Measurements from ENCODE around the gene FMN2. TPM values are rescaled to one million over a fixed set of nuclear protein-coding genes. Genes with fewer than 3 reads are reported as not detected.

The FMN2 gene
- total RNA-seq, 2 experiments from 2014 or later = not detected

- CTCF ChIA-PET = no interaction called here
- no peak overlapping the region for H3K4me3 Mint-ChIP-seq
- intact Hi-C loops (cut with micrococcal nuclease) = no loop called here
- no peak overlapping the region for H3K27ac Mint-ChIP-seq
- H3K27me3 Mint-ChIP-seq = peaks cover 7% of the 10 kb centered on the region
- H3K4me1 Mint-ChIP-seq (ENCODE audit: low read depth) = no peaks in the 10 kb centered on the region
- POLR2A ChIA-PET = no interaction called here
- H3K9me3 Mint-ChIP-seq = no peaks in the 10 kb centered on the region
- H3K36me3 Mint-ChIP-seq = no peaks in the 10 kb centered on the region
- no peak for DNase-seq
Observed at GRCh38 chr1:240084749-240085148, 6.9 kb upstream of the FMN2 start.

DNA sequence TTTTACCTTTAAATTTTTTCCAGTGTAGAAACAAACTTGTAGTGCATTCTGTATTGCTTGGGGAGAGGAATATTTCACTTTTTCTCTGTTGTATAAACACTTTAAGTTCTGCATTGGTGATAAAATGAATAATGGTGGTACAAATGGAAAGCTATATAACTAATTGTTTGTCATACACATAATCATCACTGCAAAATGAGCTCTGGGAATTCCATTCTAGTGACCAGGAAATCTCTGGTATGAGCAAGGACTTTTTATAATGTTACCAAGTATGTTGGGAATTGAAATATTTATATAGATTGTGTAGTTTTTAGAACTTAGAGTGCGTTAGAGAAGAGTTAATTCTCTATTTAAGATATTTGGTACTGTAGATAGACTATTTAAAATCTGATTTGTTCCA lies 5.0 kb upstream of the FMN2 start:
- no peak for DNase-seq
- Mint-ChIP-seq H3K36me3 (no peaks in the 10 kb centered on the region), H3K9me3 (no peaks in the 10 kb centered on the region), H3K4me3 (no peak overlapping the region), H3K27me3 (peaks cover 14% of the 10 kb centered on the region), H3K4me1 (ENCODE audit: low read depth) (peaks cover 4% of the 10 kb centered on the region), H3K27ac (no peak overlapping the region)
- CTCF ChIA-PET = no interaction called here
- POLR2A ChIA-PET = no interaction called here
- intact Hi-C loops (cut with micrococcal nuclease) = no loop called here

GRCh38 chr1:240090014-240090413 lies 1.7 kb upstream of the FMN2 start:
- intact Hi-C loops (cut with micrococcal nuclease) = no loop called here
- Mint-ChIP-seq H3K9me3 (no peaks in the 10 kb centered on the region), H3K27ac (no peak overlapping the region), H3K27me3 (peaks cover 22% of the 10 kb centered on the region), H3K36me3 (no peaks in the 10 kb centered on the region), H3K4me3 (no peak overlapping the region), H3K4me1 (ENCODE audit: low read depth) (peaks cover 6% of the 10 kb centered on the region)
- no peak for DNase-seq
- CTCF ChIA-PET = no interaction called here
- POLR2A ChIA-PET = no interaction called here

DNA sequence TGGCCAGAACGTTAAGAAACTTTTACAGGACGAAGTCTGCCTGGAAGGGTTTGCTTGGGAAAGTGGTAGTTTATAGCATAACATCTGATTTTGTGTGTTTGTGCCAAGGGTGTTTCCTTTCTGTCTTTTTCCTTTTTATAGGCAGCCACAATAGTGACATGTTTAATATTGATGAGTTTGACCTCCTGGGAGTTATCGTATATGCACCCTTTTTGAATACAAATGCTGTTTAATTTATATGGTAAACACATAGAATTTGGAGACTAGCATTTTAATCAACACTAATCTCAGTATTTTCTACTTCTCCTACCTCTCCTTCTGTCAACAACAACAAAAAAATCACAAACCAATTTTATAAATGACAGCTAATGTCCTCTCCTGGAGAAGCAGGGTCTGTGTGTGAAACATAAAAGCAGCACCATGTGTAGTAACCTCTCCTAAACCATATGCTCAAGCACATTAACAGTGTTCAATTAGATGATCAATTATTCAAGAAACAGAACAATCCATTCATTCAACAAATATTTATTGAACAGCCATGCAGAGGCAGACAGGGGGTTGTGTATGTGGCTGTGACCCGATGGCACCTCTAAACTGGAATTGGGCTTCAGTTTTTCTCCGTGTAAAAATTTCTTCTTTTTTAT lies 604 bp upstream of the FMN2 start:
- intact Hi-C loops (cut with micrococcal nuclease) = no loop called here
- Mint-ChIP-seq H3K9me3 (no peaks in the 10 kb centered on the region), H3K27me3 (peaks cover 22% of the 10 kb centered on the region), H3K36me3 (no peaks in the 10 kb centered on the region), H3K27ac (no peak overlapping the region), H3K4me1 (ENCODE audit: low read depth) (peaks cover 6% of the 10 kb centered on the region), H3K4me3 (no peak overlapping the region)
- ChIA-PET POLR2A (no interaction called here), CTCF (no interaction called here)
- no peak for DNase-seq

DNA sequence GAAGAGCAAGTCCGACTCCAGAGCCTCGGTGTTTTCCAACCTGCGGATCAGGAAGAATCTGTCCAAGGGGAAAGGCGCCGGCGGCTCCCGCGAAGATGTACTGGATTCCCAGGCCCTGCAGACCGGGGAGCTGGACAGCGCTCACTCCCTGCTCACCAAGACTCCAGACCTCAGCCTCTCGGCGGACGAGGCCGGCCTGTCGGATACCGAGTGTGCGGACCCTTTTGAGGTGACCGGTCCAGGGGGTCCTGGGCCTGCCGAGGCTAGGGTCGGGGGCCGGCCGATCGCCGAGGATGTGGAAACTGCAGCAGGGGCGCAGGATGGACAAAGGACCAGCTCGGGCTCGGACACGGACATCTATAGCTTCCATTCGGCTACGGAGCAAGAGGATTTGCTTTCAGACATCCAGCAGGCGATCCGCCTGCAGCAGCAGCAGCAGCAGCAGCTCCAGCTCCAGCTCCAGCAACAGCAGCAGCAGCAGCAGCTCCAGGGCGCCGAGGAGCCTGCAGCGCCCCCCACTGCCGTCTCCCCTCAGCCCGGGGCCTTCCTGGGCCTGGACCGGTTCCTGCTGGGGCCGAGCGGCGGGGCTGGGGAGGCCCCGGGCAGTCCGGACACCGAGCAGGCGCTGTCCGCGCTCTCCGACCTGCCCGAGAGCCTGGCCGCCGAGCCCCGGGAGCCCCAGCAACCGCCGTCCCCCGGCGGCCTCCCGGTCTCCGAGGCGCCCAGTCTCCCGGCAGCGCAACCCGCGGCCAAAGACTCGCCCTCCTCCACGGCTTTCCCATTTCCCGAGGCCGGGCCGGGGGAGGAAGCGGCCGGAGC lies 827 bp downstream of the FMN2 start:
- DNase-seq = no peak
- Mint-ChIP-seq H3K27me3 (peaks cover 22% of the 10 kb centered on the region), H3K4me3 (no peak overlapping the region), H3K27ac (no peak overlapping the region), H3K9me3 (no peaks in the 10 kb centered on the region), H3K36me3 (no peaks in the 10 kb centered on the region), H3K4me1 (ENCODE audit: low read depth) (peaks cover 6% of the 10 kb centered on the region)
- intact Hi-C loops (cut with micrococcal nuclease) = no loop called here
- ChIA-PET CTCF (no interaction called here), POLR2A (no interaction called here)

- H3K4me1 Mint-ChIP-seq (ENCODE audit: low read depth) = peaks cover 6% of the 10 kb centered on the region
- DNase-seq = no peak
- no peak overlapping the region for H3K27ac Mint-ChIP-seq
- intact Hi-C loops (cut with micrococcal nuclease) = no loop called here
- ChIA-PET CTCF (no interaction called here), POLR2A (no interaction called here)
- peaks cover 20% of the 10 kb centered on the region for H3K27me3 Mint-ChIP-seq
- no peaks in the 10 kb centered on the region for H3K9me3 Mint-ChIP-seq
- H3K36me3 Mint-ChIP-seq = no peaks in the 10 kb centered on the region
- H3K4me3 Mint-ChIP-seq = no peak overlapping the region
Observed at GRCh38 chr1:240093120-240093961, 1.7 kb downstream of the FMN2 start.

GRCh38 chr1:240094041-240094722 lies 2.5 kb downstream of the FMN2 start:
- Mint-ChIP-seq H3K36me3 (no peaks in the 10 kb centered on the region), H3K27ac (no peak overlapping the region), H3K4me3 (no peak overlapping the region), H3K27me3 (peaks cover 20% of the 10 kb centered on the region), H3K4me1 (ENCODE audit: low read depth) (peaks cover 6% of the 10 kb centered on the region), H3K9me3 (no peaks in the 10 kb centered on the region)
- ChIA-PET CTCF (no interaction called here), POLR2A (no interaction called here)
- intact Hi-C loops (cut with micrococcal nuclease) = no loop called here
- no peak for DNase-seq

DNA sequence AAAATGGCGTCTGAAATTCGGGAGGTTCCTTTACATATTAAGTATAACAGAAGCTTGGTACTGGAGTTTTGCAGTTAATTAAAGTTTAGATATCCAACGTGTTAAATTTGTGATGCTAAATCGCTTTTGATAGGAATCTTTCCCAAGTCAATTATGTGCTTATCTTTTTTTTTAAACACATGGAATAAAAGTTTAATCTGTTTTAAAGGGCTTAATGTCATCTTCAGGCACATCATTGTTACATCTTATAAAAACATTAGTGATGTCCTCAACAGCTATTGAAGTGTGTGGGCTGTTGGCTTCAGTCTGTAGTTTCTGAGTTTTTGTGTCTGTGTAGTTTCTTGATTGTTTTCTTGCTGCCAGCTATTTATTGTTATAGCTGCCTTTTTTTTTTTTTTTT lies 5.3 kb downstream of the FMN2 start:
- no peaks in the 10 kb centered on the region for H3K36me3 Mint-ChIP-seq
- POLR2A ChIA-PET = no interaction called here
- H3K27me3 Mint-ChIP-seq = peaks cover 13% of the 10 kb centered on the region
- H3K4me1 Mint-ChIP-seq (ENCODE audit: low read depth) = peaks cover 2% of the 10 kb centered on the region
- CTCF ChIA-PET = no interaction called here
- no peaks in the 10 kb centered on the region for H3K9me3 Mint-ChIP-seq
- no peak overlapping the region for H3K27ac Mint-ChIP-seq
- intact Hi-C loops (cut with micrococcal nuclease) = no loop called here
- no peak for DNase-seq
- no peak overlapping the region for H3K4me3 Mint-ChIP-seq

- ChIA-PET POLR2A (no interaction called here), CTCF (no interaction called here)
- DNase-seq = no peak
- H3K4me3 Mint-ChIP-seq = no peak overlapping the region
- H3K27ac Mint-ChIP-seq = no peak overlapping the region
- intact Hi-C loops (cut with micrococcal nuclease) = no loop called here
- H3K36me3 Mint-ChIP-seq = no peaks in the 10 kb centered on the region
- no peaks in the 10 kb centered on the region for H3K9me3 Mint-ChIP-seq
- H3K4me1 Mint-ChIP-seq (ENCODE audit: low read depth) = no peaks in the 10 kb centered on the region
- peaks cover 11% of the 10 kb centered on the region for H3K27me3 Mint-ChIP-seq
Observed at GRCh38 chr1:240098534-240098933, 6.9 kb downstream of the FMN2 start.

GRCh38 chr1:240099329-240099728 lies 7.6 kb downstream of the FMN2 start:
- ChIA-PET CTCF (no interaction called here), POLR2A (no interaction called here)
- peaks cover 8% of the 10 kb centered on the region for H3K27me3 Mint-ChIP-seq
- intact Hi-C loops (cut with micrococcal nuclease) = no loop called here
- H3K27ac Mint-ChIP-seq = no peak overlapping the region
- H3K4me3 Mint-ChIP-seq = no peak overlapping the region
- no peaks in the 10 kb centered on the region for H3K4me1 Mint-ChIP-seq (ENCODE audit: low read depth)
- DNase-seq = no peak
- H3K9me3 Mint-ChIP-seq = no peaks in the 10 kb centered on the region
- H3K36me3 Mint-ChIP-seq = no peaks in the 10 kb centered on the region

- no peak for DNase-seq
- no peak overlapping the region for H3K4me3 Mint-ChIP-seq
- CTCF ChIA-PET = no interaction called here
- no peak overlapping the region for H3K27ac Mint-ChIP-seq
- H3K36me3 Mint-ChIP-seq = no peaks in the 10 kb centered on the region
- peaks cover 8% of the 10 kb centered on the region for H3K27me3 Mint-ChIP-seq
- H3K4me1 Mint-ChIP-seq (ENCODE audit: low read depth) = no peaks in the 10 kb centered on the region
- POLR2A ChIA-PET = no interaction called here
- intact Hi-C loops (cut with micrococcal nuclease) = no loop called here
- H3K9me3 Mint-ChIP-seq = no peaks in the 10 kb centered on the region
Observed at GRCh38 chr1:240099748-240100147, 8.1 kb downstream of the FMN2 start.

- Mint-ChIP-seq H3K4me3 (no peak overlapping the region), H3K27me3 (peaks cover 6% of the 10 kb centered on the region), H3K36me3 (no peaks in the 10 kb centered on the region), H3K9me3 (no peaks in the 10 kb centered on the region), H3K27ac (no peak overlapping the region), H3K4me1 (ENCODE audit: low read depth) (no peaks in the 10 kb centered on the region)
- intact Hi-C loops (cut with micrococcal nuclease) = no loop called here
- no peak for DNase-seq
- CTCF ChIA-PET = no interaction called here
- POLR2A ChIA-PET = no interaction called here
Observed at GRCh38 chr1:240100371-240100934, 8.8 kb downstream of the FMN2 start.

Measured in activated CD4-positive, alpha-beta memory T cell treated with anti-CD3 and anti-CD28 coated beads for 36 hours (primary cell).